Measurements from ENCODE around the gene MRPS10. TPM values are rescaled to one million over a fixed set of nuclear protein-coding genes. Genes with fewer than 3 reads are reported as not detected.
A peak's percentile ranks its signal among the peaks of the same experiment; 100 is the strongest.

MRPS10 gene
- total and polyA plus RNA-seq, 12 donors = 22.6 to 82.1 (median 58.2) TPM

DNA sequence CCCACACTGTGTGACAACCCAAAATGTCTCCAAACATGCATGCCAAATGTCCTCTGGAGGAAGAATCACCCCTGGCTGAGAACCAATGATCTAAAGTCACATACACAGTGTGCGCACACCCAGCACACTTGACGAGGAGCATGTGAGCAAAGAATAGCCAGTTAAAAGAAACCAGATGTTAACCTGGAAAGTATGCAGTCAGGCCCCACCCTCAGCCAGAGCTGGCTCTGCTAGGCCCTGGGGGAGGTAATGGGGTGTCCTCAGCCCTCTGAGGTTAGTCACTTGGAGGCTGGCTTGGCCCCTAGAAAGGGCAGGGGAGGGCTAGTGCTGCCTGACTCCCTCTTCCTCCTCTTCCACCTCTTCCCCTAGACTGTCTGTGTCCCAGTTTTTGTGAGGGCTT lies 59.6 kb downstream of the MRPS10 start:
- peaks cover 0 to 3% (median 0%) of the 10 kb centered on the region in 7 donors for H3K27me3 ChIP-seq
- peaks cover 0 to 3% (median 0%) of the 10 kb centered on the region in 9 donors for H3K4me1 ChIP-seq
- TF ChIP-seq, protein P1, sequence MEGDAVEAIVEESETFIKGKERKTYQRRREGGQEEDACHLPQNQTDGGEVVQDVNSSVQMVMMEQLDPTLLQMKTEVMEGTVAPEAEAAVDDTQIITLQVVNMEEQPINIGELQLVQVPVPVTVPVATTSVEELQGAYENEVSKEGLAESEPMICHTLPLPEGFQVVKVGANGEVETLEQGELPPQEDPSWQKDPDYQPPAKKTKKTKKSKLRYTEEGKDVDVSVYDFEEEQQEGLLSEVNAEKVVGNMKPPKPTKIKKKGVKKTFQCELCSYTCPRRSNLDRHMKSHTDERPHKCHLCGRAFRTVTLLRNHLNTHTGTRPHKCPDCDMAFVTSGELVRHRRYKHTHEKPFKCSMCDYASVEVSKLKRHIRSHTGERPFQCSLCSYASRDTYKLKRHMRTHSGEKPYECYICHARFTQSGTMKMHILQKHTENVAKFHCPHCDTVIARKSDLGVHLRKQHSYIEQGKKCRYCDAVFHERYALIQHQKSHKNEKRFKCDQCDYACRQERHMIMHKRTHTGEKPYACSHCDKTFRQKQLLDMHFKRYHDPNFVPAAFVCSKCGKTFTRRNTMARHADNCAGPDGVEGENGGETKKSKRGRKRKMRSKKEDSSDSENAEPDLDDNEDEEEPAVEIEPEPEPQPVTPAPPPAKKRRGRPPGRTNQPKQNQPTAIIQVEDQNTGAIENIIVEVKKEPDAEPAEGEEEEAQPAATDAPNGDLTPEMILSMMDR (IDR thresholded peaks at IDR 0.05) = no peak
- ATAC-seq (peak in 5 of 8 donors; percentile 20 to 88 (median 66)), DNase-seq (no peak)
- H3K4me3 ChIP-seq = no peak overlapping the region
- no peaks in the 10 kb centered on the region for H3K36me3 ChIP-seq
- no peaks in the 10 kb centered on the region for H3K9me3 ChIP-seq
- intact Hi-C loops (cut with DNase I) = no loop called here
- 41 to 46% methylated on average over 2 of the region's 2 CpGs for WGBS, 2 donors
- no peak overlapping the region for H3K27ac ChIP-seq

Other genes with a start within 250 kb of the MRPS10 start
- 10 to 100 TPM; 21.0 to 38.1 (median 31.6) TPM for gene TAF8, start 167.3 kb downstream of the MRPS10 start, total RNA-seq
- gene TAF8, start 167.3 kb downstream of the MRPS10 start, polyA plus RNA-seq = 10 to 100 TPM; 15.2 to 20.1 TPM
- gene C6orf132, start 75.2 kb downstream of the MRPS10 start, total RNA-seq = 1 to 10 TPM in 9 of 10 donors, under 1 TPM in 1; 0.92 to 2.9 (median 2.1) TPM
- gene C6orf132, start 75.2 kb downstream of the MRPS10 start, polyA plus RNA-seq = 1 to 10 TPM in 1 of 2 donors, under 1 TPM in 1; 0.23 to 1.8 TPM
- gene GUCA1A, start 44.5 kb downstream of the MRPS10 start, total RNA-seq = not detected
- not detected for gene GUCA1A, start 44.5 kb downstream of the MRPS10 start, polyA plus RNA-seq
- gene GUCA1B, start 22.9 kb downstream of the MRPS10 start, total RNA-seq = 1 to 10 TPM in 8 of 10 donors, under 1 TPM in 2; 0.34 to 2.8 (median 1.9) TPM
- under 1 TPM; 0.28 to 0.59 TPM for gene GUCA1B, start 22.9 kb downstream of the MRPS10 start, polyA plus RNA-seq
- 1 to 10 TPM in 8 of 10 donors, under 1 TPM in 2; 0.91 to 2.8 (median 1.6) TPM for gene TRERF1, start 234.1 kb upstream of the MRPS10 start, total RNA-seq
- 1 to 10 TPM in 1 of 2 donors, under 1 TPM in 1; 0.75 to 1.7 TPM for gene TRERF1, start 234.1 kb upstream of the MRPS10 start, polyA plus RNA-seq

Measured in heart right ventricle (tissue), 16 donors.